GM18505 (cell line): ENCODE data around the gene KCNMA1.

Experiments
- ATAC-seq: cut with Tn5 transposase; IDR thresholded peaks from one replicate; pipeline ENCODE4 v1.9.1; 2021; ENCODE audit not compliant: unreplicated experiment
- POLR2A ChIP-seq: IDR thresholded peaks from 4 replicates; pipeline ENCODE4 v1.6.1; 2011; ENCODE audit warnings: borderline replicate concordance; ENCODE audit not compliant: insufficient read depth, insufficient read length; ENCODE audit errors: extremely low read depth

Gene KCNMA1

GRCh38 chr10:77636282-77636966 is 1.2 kb downstream of the KCNMA1 start:
- ATAC-seq = no peak

GRCh38 chr10:77635402-77636227 is 2.0 kb downstream of the KCNMA1 start:
- no peak for TF ChIP-seq POLR2A
- ATAC-seq = no peak

More at GRCh38 chr10:77636282-77636966, 1.2 kb downstream of the KCNMA1 start:
- no peak for TF ChIP-seq POLR2A

- ATAC-seq = no peak
- no peak for TF ChIP-seq POLR2A
Measured at GRCh38 chr10:77634939-77635338, 2.7 kb downstream of the KCNMA1 start.

- no peak for TF ChIP-seq POLR2A
- no peak for ATAC-seq
Measured at GRCh38 chr10:77633376-77633775, 4.2 kb downstream of the KCNMA1 start.

DNA sequence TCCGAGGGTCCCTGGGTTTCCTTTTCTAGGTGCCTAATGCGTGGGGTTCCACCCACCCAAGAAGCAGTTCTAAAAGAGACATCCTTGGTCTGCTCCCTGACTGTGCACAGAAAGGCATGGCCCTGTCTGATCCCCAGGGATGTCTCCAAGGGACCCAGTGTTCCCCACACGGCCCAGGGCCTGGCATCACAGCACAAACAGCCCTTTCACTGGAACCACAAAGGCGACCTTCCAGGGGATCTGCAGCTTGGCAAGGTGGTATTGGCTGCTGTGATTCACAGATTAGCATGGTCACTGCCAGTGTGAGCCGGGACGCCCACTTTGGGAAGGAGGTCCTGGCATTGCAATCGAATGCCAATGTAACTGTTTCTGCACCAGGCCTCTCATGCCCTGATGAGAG is 6.4 kb downstream of the KCNMA1 start:
- ATAC-seq = no peak
- TF ChIP-seq POLR2A = no peak

DNA sequence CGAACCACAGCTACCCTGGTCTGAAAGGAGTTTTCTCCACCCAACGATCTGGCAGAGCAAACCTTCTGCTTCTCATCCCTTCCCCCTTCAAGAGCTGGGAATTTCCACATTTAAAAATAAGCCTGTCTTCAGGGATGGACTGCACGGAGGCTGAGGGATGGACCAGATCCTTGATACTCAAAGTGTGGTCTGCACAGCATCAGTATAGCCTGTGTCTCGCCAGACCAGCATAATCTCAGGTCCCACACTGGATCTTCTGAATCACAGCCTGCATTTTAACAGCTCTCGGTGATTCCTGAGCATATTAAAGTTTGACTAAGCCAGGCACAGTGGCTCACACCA is 7.1 kb downstream of the KCNMA1 start:
- no peak for TF ChIP-seq POLR2A
- ATAC-seq = no peak

DNA sequence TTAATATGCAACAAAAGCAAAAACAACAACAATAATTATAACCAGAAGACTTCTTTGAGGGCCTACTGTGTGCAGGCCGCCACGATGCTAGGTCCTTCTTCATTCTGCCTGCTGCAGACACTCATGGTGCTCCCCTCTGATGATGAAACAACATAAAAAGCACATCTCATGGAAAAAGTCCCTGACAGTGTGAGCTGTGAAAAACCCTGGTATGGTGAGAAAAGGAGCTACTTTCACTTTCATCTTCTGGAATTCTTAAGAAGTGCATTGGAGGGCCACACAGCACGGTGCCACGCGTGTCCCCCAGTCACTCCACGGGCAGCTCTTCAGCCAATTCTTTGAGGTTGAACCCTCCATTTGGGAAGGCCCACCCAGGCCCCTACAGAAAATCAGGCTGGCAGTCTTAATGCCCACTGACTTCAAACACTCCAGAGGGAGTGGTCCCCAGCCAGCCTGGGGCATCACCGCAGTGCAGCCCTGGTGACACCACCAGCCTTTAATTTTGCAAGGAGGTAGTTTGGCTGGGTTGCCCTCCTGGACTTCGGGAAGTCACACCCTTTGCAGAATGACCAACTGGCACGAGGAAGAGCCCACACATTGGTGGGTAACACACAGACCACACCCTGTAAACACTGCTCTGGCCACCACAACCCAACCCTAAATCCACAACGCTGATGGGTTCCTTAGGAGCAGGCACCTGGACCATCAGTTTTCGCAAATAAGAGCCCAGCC is 7.7 kb downstream of the KCNMA1 start:
- TF ChIP-seq POLR2A = no peak
- no peak for ATAC-seq

DNA sequence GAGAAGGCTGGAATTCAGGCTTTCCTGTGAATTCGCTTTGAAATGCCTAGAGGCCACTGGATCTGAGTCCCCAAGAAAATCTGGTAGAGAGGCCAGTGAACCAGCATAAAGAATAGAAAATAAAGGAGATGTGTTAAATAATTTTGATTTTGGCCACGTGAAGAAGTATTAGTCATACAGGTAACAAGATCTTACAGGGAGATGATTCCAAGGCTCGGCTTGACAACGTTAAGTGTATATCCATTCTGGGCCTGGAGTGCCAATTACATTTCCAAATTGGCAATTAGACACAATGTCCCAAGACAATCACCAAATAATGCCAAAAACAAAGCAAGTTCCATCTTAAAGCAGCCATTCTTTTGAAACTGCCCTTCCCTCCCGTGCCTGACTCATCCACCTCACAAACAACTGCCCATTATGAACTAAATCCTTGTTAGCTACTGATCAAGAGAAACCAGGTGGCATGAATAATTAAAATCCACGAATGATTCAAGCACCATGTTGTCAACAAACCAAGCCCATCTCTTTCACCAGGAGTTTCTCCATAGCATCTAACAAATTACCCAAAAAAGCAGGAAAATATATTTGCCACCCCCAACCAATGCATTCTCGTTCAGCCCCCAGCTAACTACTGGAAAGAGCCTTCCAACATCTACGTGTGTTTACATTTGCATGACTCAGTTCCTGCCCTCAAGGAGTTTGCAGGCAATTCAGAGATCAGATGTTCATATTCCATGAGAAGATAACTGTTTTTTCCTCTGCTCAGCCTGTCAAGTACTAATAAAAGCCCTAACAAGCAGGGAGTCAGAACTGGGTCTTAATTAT is 8.5 kb downstream of the KCNMA1 start:
- no peak for TF ChIP-seq POLR2A
- ATAC-seq = no peak

DNA sequence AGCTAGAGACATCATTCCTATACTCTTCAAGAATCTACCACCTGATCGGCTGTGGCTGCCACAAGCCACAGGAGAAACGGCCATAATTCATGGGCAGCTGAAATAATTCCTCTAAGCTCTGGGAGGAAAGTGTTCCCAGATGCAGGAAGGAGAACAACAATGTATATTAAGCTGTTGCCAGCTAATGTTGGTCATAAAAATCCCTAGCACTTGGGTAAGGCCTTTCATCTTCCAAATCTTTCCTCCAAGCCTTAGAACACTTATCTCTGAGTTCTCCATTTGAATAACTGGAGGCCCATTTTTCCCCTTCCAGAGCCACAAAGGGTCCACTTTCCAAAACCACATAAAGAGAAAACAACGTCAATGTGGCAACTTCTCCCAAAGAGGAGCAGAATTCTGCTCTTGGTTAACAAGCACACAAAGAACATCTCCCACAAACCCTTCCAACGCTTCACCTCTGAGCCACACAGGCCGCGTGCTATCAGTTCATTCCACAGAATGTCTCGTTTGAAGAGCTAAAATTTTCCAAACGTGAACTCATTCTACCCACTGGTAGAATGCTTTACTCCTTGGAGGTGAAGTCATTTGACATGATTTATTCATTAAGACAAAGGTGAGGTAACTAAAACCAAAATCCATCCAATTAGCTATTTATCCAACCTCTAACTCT is 11.2 kb downstream of the KCNMA1 start:
- ATAC-seq = no peak
- no peak for TF ChIP-seq POLR2A

DNA sequence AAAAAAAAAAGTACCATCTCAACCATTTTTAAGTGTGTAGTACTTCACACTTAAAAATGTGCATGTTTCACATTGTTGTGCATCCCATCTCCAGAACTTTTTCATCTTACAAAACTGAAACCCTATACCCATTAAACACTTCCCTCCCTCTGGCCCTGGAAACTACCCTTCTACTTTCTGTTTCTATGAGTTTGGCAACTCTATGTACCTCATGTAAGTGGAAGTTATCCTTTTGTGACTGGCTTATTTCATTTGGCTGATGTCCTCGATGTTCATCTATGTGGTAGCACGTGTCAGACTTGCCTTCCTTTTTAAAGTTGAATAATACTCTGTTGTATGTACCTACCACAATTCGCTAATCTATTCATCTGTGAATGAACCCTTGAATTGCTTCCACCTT is 12.2 kb downstream of the KCNMA1 start:
- no peak for TF ChIP-seq POLR2A
- no peak for ATAC-seq

GRCh38 chr10:77622889-77623291 is 14.7 kb downstream of the KCNMA1 start:
- ATAC-seq = no peak
- TF ChIP-seq POLR2A = no peak

- no peak for ATAC-seq
Measured at GRCh38 chr10:77620731-77621130, 16.9 kb downstream of the KCNMA1 start.

DNA sequence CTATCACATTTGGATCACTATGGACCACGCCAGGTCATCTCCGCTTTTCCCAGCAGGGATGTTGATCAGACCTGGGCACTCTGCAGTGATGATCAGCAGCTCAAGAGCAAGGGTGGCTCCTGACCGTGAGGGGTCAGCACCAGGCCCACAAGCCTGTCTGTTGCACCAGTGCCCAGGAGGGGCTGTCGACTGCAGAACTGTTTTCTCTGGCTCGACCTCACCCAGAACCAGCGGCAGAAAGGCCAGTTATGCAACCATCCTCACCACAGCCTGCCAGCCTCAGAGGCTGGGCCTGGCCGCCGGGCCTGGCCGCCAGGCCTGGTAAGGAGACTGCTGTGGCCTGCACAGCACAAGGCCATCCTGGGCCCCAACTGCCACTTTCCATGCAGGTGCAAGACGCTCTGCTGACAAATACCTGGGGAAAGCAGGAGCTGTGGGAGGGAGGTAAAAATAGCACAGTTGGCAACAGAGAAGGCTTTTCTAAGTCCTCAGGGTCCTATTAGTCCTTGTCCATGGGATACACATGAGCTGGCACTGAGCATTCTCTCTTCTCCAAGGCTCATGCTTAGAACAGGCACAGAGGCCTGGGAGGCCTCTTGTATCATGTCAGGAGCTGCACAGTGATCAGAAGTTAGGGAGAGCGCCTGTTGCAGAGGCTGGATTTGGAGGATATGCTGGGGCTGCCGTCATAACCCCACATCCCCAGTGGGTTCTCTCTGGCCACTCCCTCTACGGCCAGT is 17.5 kb downstream of the KCNMA1 start:
- no peak for TF ChIP-seq POLR2A

More at GRCh38 chr10:77620731-77621130, 16.9 kb downstream of the KCNMA1 start:
- no peak for TF ChIP-seq POLR2A

DNA sequence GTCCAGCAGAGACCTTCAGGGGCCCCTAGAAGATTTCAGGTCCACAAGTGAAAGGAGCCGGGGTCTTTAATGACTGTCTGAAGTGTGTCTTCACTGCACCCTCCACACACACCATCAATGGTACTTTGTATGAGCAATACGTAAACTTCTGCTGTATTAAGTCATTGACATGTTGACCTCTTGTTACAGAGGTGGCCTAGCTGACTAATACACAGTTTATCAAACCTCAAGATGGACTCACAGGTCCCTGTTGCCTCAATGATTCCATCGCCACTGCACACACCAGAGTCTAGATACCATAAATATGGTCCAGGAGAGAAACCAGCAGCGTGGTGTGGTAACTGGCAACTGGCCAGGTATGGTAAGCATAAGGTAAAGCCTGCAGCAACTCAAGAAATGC is 19.5 kb downstream of the KCNMA1 start:
- TF ChIP-seq POLR2A = no peak
- no peak for ATAC-seq

More for the DNA sequence above, 17.5 kb downstream of the KCNMA1 start:
- ATAC-seq = no peak
